Measurements from ENCODE around the gene EIF3K.

DNA sequence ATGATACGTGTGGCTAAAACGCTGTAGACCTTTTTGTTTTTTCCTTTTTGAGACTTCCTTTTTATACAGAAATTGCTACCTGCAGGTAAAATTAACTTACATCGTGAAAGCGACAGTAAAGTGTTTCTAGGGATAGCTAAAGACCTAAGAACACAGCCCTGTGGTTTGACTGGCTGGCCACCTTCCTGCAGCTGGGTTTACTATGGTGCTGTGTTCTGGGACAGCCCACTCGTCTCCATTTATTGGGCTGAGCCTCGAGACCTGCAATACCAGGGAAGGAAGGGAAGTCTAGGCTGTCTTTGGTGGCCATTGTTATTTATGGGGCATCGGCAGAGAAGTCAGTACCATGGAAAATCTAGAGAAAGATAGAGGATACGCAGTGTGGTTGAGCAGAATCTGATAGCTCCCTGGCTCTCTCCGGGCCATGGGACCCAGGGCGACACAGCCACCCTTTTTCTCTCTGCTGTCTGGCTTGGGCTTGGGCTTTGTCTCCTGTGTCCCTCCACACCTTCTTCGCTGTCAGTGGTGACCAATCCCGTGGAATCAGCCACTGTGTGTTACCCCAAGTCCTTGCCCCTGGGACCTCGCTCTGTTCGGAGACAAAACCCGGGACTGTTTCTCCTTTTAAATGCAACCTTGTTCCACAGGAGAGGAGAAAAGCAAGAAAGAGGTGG is 59.4 kb downstream of the EIF3K start:
- no peak for TF ChIP-seq TCF7 (IDR thresholded peaks at IDR 0.05; ENCODE audit: borderline replicate concordance)
- no peak for TF ChIP-seq BHLHE40 (IDR thresholded peaks at IDR 0.05; ENCODE audit: borderline replicate concordance in 1 of 2, low read depth in 2 of 2, low read length in 1 of 2)
- TF ChIP-seq SKIL (IDR thresholded peaks at IDR 0.05; ENCODE audit: low read depth, poor library complexity, severe bottlenecking), result no peak
- no peak for TF ChIP-seq NFXL1 (IDR thresholded peaks at IDR 0.05; ENCODE audit: borderline replicate concordance)
- TF ChIP-seq MAX (IDR thresholded peaks at IDR 0.05; ENCODE audit: low read depth, low read length), result no peak

Data from GM12878 (cell line).